ENCODE measurements around the gene IL4I1. TPM values are rescaled to one million over a fixed set of nuclear protein-coding genes. Genes with fewer than 3 reads are reported as not detected.

Gene IL4I1
- total RNA-seq, 1 donor from 2014 or later = 0.12 TPM

DNA sequence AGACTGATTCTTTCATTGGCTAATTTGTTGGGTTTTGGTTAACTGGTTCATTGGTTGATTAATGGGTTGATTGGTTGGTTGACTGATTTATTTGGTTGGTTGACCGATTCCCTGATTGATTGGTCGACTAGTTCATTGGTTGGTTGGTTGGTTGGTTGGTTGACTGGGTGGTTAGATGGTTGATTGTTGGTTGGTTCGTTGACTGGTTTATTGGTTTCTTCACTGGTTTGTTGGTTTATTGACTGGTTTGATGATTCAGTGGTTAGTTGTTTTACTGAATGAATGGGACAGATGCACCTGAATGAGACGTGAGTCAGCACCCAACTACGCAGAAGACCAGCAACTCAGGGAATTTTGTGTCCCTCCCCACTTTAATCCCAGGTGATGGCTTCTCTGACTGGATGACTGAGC is 35.4 kb upstream of the IL4I1 start:
- Mint-ChIP-seq H3K4me3 (peak overlapping the region; percentile 31), H3K27me3 (ENCODE audit: low read depth) (peaks cover 20% of the 10 kb centered on the region), H3K27ac (ENCODE audit: unreplicated experiment) (no peak overlapping the region), H3K4me1 (peaks cover 29% of the 10 kb centered on the region), H3K36me3 (ENCODE audit: low read depth) (peaks cover 24% of the 10 kb centered on the region), H3K9me3 (peaks cover 5% of the 10 kb centered on the region)
- TF ChIP-seq, protein P1, sequence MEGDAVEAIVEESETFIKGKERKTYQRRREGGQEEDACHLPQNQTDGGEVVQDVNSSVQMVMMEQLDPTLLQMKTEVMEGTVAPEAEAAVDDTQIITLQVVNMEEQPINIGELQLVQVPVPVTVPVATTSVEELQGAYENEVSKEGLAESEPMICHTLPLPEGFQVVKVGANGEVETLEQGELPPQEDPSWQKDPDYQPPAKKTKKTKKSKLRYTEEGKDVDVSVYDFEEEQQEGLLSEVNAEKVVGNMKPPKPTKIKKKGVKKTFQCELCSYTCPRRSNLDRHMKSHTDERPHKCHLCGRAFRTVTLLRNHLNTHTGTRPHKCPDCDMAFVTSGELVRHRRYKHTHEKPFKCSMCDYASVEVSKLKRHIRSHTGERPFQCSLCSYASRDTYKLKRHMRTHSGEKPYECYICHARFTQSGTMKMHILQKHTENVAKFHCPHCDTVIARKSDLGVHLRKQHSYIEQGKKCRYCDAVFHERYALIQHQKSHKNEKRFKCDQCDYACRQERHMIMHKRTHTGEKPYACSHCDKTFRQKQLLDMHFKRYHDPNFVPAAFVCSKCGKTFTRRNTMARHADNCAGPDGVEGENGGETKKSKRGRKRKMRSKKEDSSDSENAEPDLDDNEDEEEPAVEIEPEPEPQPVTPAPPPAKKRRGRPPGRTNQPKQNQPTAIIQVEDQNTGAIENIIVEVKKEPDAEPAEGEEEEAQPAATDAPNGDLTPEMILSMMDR (conservative IDR thresholded peaks at IDR 0.05) = no peak
- no peak for DNase-seq (ENCODE audit: low read depth, low spot score)

DNA sequence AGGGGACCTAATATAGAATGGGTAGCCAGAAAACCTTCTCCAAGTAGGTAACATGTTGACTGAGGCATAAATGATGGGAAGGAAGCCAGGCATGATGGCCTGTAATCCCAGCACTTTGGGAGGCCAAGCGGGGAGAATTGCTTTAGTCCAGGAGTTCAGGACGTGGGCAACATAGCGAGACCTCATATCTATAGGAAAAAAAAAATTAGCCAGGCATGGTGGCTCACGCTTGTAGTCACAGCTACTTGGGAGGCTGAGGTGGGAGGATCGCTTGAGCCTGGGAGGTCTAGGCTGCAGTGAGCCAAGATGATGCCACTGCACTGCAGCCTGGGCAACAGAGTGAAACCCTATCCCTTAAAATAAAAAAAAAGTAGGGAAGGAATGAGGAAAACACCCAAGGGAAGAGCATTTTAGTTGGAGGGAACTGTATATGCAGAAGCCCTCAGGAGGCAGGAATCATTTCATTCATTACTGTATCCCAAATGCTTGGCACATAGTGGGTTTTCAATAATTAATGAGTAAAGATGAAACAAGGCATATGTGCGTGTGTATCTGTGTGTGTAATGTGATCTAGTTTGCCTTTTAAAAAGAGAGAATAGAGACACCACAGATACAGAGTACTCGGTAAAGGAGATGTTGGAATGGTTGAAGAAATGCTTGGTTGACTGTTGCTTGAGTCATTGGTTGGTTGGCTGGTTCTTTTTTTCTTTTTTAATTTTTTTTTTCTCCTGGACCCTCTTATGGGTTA is 34.8 kb upstream of the IL4I1 start:
- peaks cover 19% of the 10 kb centered on the region for H3K27me3 Mint-ChIP-seq (ENCODE audit: low read depth)
- no peak for DNase-seq (ENCODE audit: low read depth, low spot score)
- H3K4me1 Mint-ChIP-seq = peaks cover 31% of the 10 kb centered on the region
- no peak overlapping the region for H3K27ac Mint-ChIP-seq (ENCODE audit: unreplicated experiment)
- H3K36me3 Mint-ChIP-seq (ENCODE audit: low read depth) = peaks cover 26% of the 10 kb centered on the region
- peak overlapping the region; percentile 31 for H3K4me3 Mint-ChIP-seq
- peaks cover 5% of the 10 kb centered on the region for H3K9me3 Mint-ChIP-seq
- TF ChIP-seq, protein P1 (conservative IDR thresholded peaks at IDR 0.05) = no peak

DNA sequence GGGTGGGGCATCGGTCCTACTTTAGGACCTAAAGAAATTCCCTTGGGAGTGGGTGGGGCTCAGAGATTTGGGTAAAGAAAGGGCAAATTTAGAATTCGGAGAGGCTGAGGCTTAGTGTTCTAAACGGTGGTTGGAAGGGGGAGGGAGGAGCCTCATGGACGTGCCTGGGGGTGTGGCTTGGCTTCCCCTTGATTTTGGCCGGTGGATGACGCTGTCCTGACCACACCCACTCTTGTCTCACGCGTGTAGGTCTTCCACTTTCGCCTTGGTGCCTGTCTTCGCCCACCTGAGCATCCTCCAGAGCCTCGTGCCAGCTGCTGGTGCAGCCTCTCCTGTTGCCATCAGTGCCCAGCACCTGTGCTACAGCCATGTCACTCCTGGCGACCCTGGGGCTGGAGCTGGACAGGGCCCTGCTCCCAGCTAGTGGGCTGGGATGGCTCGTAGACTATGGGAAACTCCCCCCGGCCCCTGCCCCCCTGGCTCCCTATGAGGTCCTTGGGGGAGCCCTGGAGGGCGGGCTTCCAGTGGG is 33.9 kb upstream of the IL4I1 start:
- Mint-ChIP-seq H3K4me3 (peak overlapping the region; percentile 96), H3K9me3 (peaks cover 5% of the 10 kb centered on the region), H3K36me3 (ENCODE audit: low read depth) (peaks cover 29% of the 10 kb centered on the region), H3K27me3 (ENCODE audit: low read depth) (peaks cover 16% of the 10 kb centered on the region), H3K27ac (ENCODE audit: unreplicated experiment) (no peak overlapping the region), H3K4me1 (peaks cover 34% of the 10 kb centered on the region)
- TF ChIP-seq, protein P1 (conservative IDR thresholded peaks at IDR 0.05) = no peak
- DNase-seq (ENCODE audit: low read depth, low spot score) = no peak

DNA sequence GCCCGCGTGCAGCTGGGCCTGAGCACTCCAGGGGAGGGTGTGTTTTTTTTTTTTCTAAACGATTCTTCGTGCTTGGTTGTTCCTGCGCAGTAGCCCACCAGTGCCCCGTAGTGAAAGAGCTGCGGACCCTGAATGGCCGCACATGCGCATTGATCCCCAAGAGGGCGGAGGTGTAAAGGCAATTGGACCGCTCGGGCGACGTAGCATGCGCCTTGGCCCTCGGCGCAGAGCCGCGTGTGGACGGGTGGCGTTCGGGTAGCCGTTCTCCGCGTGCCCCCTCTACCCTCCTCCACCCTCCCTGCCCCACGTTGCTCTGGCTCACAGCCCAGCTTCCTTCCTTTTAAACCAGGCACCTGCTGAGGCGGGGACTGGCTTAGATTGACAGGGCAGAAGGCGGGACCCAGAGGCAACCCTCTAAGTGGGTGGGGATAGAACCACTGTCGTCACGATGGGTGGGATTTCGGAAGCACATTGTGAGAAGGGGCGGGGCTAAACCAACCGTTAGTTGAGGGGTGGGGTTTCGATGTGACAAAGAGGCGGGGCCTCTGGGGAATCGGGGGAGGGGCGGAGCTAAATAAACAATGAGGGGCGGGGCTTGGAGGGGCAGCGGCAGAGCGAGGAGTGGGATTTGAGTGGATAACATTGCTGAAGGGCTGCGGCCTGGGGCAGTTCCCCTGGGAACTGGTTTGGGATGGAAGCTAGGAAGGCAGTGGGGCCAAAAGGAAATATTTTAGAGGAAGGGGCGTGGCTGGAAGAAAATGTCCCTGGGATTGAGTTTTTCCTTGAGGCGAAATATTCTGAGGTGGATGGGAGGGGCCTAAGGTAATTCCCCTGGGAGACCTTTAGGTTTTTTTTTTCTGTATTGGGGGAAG is 33.2 kb upstream of the IL4I1 start:
- peaks cover 5% of the 10 kb centered on the region for H3K9me3 Mint-ChIP-seq
- H3K27ac Mint-ChIP-seq (ENCODE audit: unreplicated experiment) = peak overlapping the region; percentile 100
- TF ChIP-seq, protein P1 (conservative IDR thresholded peaks at IDR 0.05) = peak; percentile 21
- peaks cover 16% of the 10 kb centered on the region for H3K27me3 Mint-ChIP-seq (ENCODE audit: low read depth)
- DNase-seq (ENCODE audit: low read depth, low spot score) = peak; percentile 94
- H3K4me3 Mint-ChIP-seq = peak overlapping the region; percentile 96
- peaks cover 31% of the 10 kb centered on the region for H3K36me3 Mint-ChIP-seq (ENCODE audit: low read depth)
- H3K4me1 Mint-ChIP-seq = peaks cover 39% of the 10 kb centered on the region

DNA sequence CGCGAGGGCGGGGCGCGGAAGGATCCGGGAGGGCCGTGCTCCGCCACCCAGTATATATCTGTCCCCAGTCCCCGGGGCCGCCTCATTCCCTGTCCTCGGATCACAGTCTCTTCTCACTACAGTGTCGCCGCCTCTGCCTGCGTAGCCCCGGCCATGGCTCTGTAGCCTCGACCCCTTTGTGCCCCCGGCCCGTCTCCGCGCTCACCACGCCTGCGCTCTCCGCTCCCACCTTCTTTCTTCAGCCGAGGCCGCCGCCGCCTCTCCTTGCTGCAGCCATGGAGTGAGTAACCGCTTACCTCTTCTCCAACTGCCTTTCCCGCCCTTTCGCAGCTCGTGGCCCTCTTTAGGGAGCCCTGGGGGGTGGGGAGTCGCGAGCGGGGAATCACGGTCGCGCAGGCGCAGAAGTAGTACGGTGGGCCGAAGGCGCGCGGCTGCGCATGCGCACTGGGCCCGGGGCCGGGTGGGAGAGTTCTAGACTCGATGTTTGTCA is 32.5 kb upstream of the IL4I1 start, which contains the start of the genes ATF5 and NUP62:
ATF5 (plus strand) TSS at position 85 of the 490 bp plus-strand sequence. CDS start 1,646 bp downstream, outside the sequence.
NUP62 (minus strand) TSS at position 384 of the 490 bp plus-strand sequence. CDS start 19,697 bp downstream, outside the sequence.
- Mint-ChIP-seq H3K4me1 (peaks cover 39% of the 10 kb centered on the region), H3K36me3 (ENCODE audit: low read depth) (peaks cover 31% of the 10 kb centered on the region), H3K27ac (ENCODE audit: unreplicated experiment) (peak within 1 kb of the TSS; percentile 100), H3K9me3 (peaks cover 5% of the 10 kb centered on the region), H3K27me3 (ENCODE audit: low read depth) (peaks cover 16% of the 10 kb centered on the region), H3K4me3 (peak within 1 kb of the TSS; percentile 96)
- TF ChIP-seq, protein P1 (conservative IDR thresholded peaks at IDR 0.05) = no peak
- peak; percentile 95 for DNase-seq (ENCODE audit: low read depth, low spot score)

Measured in neural crest cell (in vitro differentiated cells).